ENCODE data around the gene ARFGEF3. TPM values are rescaled to one million over a fixed set of nuclear protein-coding genes. Genes with fewer than 3 reads are reported as not detected.

The ARFGEF3 gene
- total RNA-seq, 4 donors from 2014 or later = 6.7 to 17.1 (median 13.2) TPM

DNA sequence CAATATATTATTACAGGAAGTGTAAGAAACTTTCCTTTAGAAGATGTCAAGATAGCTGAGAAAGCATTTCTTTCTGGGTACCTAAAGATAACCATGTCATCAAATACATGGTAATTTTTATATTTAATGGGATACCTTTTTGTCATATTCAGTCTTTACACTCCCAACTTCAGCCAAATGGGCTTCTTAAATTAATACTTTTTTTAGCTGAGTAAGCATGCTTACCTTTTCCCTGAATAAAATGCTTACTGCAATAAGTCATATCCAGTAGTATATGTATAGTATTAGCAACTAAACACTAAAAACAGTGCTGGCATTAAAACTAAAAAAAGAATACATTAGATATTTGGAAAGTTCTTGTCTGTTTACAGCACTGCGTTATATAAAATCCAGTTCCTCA, 74.0 kb downstream of the ARFGEF3 start:
- in situ Hi-C loops (cut with MboI; ENCODE audit: low pct_ligation_motif_present in 1 of 4, low pct_unique_long_range_greater_than_20kb in 1 of 4, low sequenced_read_pairs in 3 of 4) = no loop called here
- Histone ChIP-seq H3K27ac (no peak overlapping the region), H3K4me1 (peaks cover 0 to 8% (median 5%) of the 10 kb centered on the region in 4 donors), H3K27me3 (no peaks in the 10 kb centered on the region), H3K4me3 (no peak overlapping the region), H3K36me3 (peaks cover 0 to 4% (median 0%) of the 10 kb centered on the region in 4 donors), H3K9me3 (no peaks in the 10 kb centered on the region)
- DNase-seq = no peak
- TF ChIP-seq CTCF (IDR thresholded peaks at IDR 0.05) = no peak
- 64 to 90% methylated on average over 1 of the region's 1 CpG for WGBS, 2 donors (ENCODE audit: low coverage in 1 of 2)
- intact Hi-C loops (cut with DNase I; ENCODE audit: low total_unique reads) = loop anchor here (2.0 kb wide), 1 partner anchor 57 kb away; no protein-coding TSS in a partner anchor

- peaks cover 0 to 4% (median 0%) of the 10 kb centered on the region in 4 donors for H3K36me3 ChIP-seq
- intact Hi-C loops (cut with DNase I; ENCODE audit: low total_unique reads) (loop anchor here (2.0 kb wide), 1 partner anchor 55 kb away; no protein-coding TSS in a partner anchor), in situ Hi-C loops (cut with MboI; ENCODE audit: low pct_ligation_motif_present in 1 of 4, low pct_unique_long_range_greater_than_20kb in 1 of 4, low sequenced_read_pairs in 3 of 4) (no loop called here)
- H3K4me1 ChIP-seq = no peaks in the 10 kb centered on the region
- no peak overlapping the region for H3K4me3 ChIP-seq
- H3K27ac ChIP-seq = no peak overlapping the region
- DNase-seq = no peak
- no peak for TF ChIP-seq POLR2AphosphoS5 (IDR thresholded peaks at IDR 0.05)
- no peak for TF ChIP-seq EP300 (IDR thresholded peaks at IDR 0.05; ENCODE audit: low read depth)
- no peak for TF ChIP-seq POLR2A (IDR thresholded peaks at IDR 0.05)
- no peak for TF ChIP-seq CTCF (IDR thresholded peaks at IDR 0.05)
- H3K27me3 ChIP-seq = no peaks in the 10 kb centered on the region
- 94% methylated on average over 2 of the region's 2 CpGs; no CpG with 5 or more reads in 1 of the 2 donors for WGBS, 2 donors (ENCODE audit: low coverage in 1 of 2)
- H3K9me3 ChIP-seq = no peaks in the 10 kb centered on the region
Observed at GRCh38 chr6:138237463-138237862, 75.7 kb downstream of the ARFGEF3 start.

GRCh38 chr6:138238368-138238767, 76.6 kb downstream of the ARFGEF3 start:
- no peaks in the 10 kb centered on the region for H3K9me3 ChIP-seq

DNA sequence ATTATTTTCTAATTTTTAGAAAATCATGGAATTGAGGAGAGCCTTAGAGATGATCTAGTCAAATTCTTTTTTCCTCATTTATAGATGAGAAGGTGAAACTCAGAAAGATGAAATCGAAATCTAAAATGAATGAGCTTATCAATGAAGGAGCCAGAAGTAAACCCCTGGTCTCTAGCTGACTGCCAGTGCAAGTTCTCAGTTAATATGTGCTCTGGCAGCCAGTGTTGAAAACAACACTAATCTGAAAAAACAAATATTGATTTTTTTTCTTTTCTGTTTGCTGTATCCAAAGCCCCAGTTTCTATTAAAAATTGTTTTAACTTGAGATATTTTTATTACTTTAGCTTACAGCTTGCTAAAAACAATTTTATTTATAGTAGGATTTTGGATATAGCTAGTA, 78.0 kb downstream of the ARFGEF3 start:
- Histone ChIP-seq H3K27me3 (no peaks in the 10 kb centered on the region), H3K9me3 (no peaks in the 10 kb centered on the region), H3K36me3 (peaks cover 0 to 4% (median 0%) of the 10 kb centered on the region in 4 donors), H3K4me3 (no peak overlapping the region), H3K4me1 (no peaks in the 10 kb centered on the region), H3K27ac (no peak overlapping the region)
- DNase-seq = no peak
- intact Hi-C loops (cut with DNase I; ENCODE audit: low total_unique reads) (no loop called here), in situ Hi-C loops (cut with MboI; ENCODE audit: low pct_ligation_motif_present in 1 of 4, low pct_unique_long_range_greater_than_20kb in 1 of 4, low sequenced_read_pairs in 3 of 4) (no loop called here)
- WGBS, 2 donors (ENCODE audit: low coverage in 1 of 2) = 90 to 94% methylated on average over 1 of the region's 1 CpG
- TF ChIP-seq POLR2AphosphoS5 (IDR thresholded peaks at IDR 0.05) = no peak
- no peak for TF ChIP-seq CTCF (IDR thresholded peaks at IDR 0.05)
- no peak for TF ChIP-seq EP300 (IDR thresholded peaks at IDR 0.05; ENCODE audit: low read depth)
- no peak for TF ChIP-seq POLR2A (IDR thresholded peaks at IDR 0.05)

More at GRCh38 chr6:138238368-138238767, 76.6 kb downstream of the ARFGEF3 start:
- no peak for DNase-seq
- Histone ChIP-seq H3K4me1 (no peaks in the 10 kb centered on the region), H3K36me3 (peaks cover 0 to 4% (median 0%) of the 10 kb centered on the region in 4 donors), H3K4me3 (no peak overlapping the region), H3K27me3 (no peaks in the 10 kb centered on the region), H3K27ac (no peak overlapping the region)
- WGBS, 2 donors (ENCODE audit: low coverage in 1 of 2) = 80 to 87% methylated on average over 1 to 6 of the region's 6 CpGs
- TF ChIP-seq EP300 (IDR thresholded peaks at IDR 0.05; ENCODE audit: low read depth) (no peak), POLR2A (IDR thresholded peaks at IDR 0.05) (no peak), POLR2AphosphoS5 (IDR thresholded peaks at IDR 0.05) (no peak), CTCF (IDR thresholded peaks at IDR 0.05) (no peak)
- in situ Hi-C loops (cut with MboI; ENCODE audit: low pct_ligation_motif_present in 1 of 4, low pct_unique_long_range_greater_than_20kb in 1 of 4, low sequenced_read_pairs in 3 of 4) (no loop called here), intact Hi-C loops (cut with DNase I; ENCODE audit: low total_unique reads) (no loop called here)
